HG03575 (cell line): Measurements from ENCODE around the gene ALG6.
"Not testable (repeated sequence)": the region's sequence is repeated elsewhere in the genome, so short reads cannot be mapped to it uniquely, and the experiment has no call there.

ENCODE experiments used
- ATAC-seq: cut with Tn5 transposase; IDR thresholded peaks from one replicate; pipeline ENCODE4 v1.9.1; 2021; ENCODE audit not compliant: unreplicated experiment, insufficient number of reproducible peaks, low FRiP score; ENCODE audit errors: extremely low read depth

Gene ALG6

DNA sequence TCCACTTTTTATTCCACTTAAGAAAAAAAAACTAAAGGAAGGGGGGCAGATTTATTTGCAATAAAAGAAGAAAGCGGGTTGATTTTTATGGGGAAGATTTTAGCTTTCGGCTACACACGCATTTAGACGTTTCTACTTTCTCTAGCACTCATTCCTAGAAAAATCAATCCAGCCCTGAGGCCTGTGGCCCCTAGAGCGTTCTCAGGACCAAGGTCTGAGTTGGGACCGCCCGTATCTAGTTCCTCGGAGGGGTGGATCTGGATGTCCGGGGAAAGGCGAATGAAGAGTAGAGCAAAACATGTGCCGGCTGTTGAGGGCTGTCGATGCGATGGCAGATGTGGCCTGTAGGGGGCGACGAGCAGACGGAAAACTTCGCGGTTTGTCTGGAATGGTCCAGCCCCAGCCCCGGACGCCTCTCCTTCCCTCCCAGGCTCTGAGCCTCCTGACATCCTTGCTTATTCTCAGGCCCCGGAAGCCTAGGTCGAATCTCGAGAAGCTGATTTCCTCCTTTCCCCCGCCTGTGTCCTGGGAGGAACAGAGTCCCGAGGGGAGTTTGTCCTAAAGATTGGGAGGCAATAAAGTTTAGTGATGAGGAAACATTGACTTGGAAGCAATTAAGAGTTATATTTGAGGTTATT, 39.9 kb upstream of the ALG6 start:
- no peak for ATAC-seq

- ATAC-seq, result no peak
These were observed 39.3 kb upstream of the ALG6 start for GRCh38 chr1:63328122-63328521.

- no peak for ATAC-seq
These were observed 38.6 kb upstream of the ALG6 start for GRCh38 chr1:63328781-63329180.

DNA sequence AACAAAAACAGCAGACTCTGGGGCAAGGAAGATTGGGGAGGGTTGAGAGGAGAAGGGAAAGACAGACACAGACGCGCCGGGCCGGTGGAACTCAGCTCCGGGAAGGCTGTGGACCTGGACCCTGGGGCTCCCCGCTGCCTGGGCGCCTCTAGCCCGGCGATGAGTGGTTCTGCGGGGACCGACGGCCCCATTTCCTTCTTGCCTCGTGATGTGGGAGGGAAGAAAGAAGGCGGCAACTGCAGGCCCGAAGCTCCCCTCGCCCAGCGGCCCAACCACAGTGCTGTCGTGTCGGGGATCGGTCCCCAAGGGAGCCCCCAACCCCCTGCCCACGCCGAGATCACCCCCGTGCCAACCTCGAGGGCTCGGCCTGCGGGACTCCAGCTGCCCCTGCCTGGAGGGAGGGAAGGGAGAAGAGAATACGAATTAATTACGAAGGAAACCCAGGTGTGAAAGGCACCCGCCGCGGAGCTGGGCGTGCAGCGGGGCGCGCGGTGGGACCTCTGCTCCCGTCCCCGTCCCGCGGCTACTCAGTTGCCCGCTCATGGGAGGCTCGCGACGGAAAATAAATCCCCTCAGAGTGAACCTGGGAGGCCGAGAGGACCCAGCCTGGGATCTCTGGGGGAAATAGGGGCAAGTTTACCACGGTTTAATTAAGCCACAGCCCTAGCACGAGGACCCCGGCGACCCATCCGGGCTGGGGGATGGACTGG, 37.7 kb upstream of the ALG6 start:
- no peak for ATAC-seq

GRCh38 chr1:63330331-63330916, 37.0 kb upstream of the ALG6 start:
- no peak for ATAC-seq

- no peak for ATAC-seq
These were observed 25.0 kb upstream of the ALG6 start for GRCh38 chr1:63342402-63342801.

DNA sequence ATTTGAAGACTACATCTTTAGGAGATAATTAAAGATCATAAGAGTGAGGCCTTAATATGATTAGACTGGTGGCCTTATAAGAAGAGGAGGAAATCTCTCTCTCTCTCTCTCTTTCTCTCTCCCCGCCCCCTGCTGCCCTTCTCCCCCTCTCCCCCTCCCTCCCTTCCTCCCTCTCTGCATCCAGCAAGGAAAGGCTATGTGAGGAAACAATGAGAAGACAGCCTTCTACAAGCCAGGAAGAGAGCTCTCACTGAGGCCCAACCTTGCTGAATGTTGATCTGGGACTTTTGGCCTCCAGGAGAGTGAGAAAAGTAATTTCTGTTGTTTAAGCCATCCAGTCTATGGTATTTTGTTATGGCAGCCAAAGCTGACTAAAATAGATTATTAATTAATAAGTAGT, 23.5 kb upstream of the ALG6 start:
- no peak for ATAC-seq

DNA sequence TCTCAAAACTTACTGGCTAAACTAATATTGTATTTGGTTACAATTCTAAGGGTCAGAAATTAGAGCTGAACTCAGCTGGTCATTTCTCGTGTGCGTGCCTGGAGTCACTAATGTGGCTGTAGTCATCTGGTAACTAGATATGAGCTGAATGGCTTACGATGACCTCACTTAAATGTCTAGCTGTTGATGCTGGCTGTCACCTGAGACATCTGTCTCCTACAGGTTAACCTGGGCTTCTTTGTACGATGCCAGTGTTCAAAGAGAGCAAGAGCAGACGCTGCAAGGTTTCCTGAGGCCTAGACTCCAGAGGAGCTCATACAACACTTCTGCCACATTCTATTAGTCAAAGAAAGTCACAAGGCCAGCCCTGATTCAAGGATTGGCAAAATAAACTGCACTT, 17.1 kb upstream of the ALG6 start:
- no peak for ATAC-seq

GRCh38 chr1:63352736-63353135, 14.7 kb upstream of the ALG6 start:
- ATAC-seq, result no peak

DNA sequence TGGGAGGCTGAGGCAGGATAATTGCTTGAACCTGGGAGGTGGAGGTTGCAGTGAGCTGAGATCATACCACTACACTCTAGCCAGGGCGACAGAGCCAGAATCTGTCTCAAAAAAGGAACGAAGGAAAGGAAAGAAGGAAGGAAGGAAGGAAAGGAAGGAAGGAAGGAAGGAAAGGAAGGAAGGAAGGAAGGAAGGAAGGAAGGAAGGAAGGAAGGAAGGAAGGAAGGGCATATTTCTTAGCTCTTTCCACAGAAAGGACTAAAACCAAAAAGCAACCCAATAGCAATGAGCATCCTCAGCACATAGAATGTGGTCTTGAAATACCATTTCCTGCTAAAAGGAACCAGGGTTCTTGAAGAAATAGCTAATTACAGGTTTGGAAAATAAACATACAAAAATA, 11.2 kb upstream of the ALG6 start:
- not testable (repeated sequence) for ATAC-seq

GRCh38 chr1:63359561-63359960, 7.9 kb upstream of the ALG6 start:
- no peak for ATAC-seq

- no peak for ATAC-seq
These were observed 5.4 kb upstream of the ALG6 start for GRCh38 chr1:63362073-63362472.

GRCh38 chr1:63362578-63362977, 4.8 kb upstream of the ALG6 start:
- no peak for ATAC-seq

GRCh38 chr1:63363014-63363413, 4.4 kb upstream of the ALG6 start:
- no peak for ATAC-seq

DNA sequence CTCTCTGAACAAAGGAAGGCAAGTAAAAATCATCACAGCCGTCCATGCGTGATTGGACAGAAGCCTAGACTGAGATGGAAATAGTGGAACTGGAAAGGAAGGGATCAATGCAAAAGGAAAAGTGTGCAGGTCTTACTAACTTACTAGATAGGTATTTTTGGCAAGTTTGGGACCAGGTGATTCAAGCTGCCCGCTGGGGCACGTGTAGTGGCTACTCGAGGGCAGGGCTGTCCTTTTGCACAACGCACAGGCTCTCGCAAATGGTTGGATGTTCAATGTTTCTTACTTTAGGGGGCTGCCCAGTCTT, 566 bp upstream of the ALG6 start:
- no peak for ATAC-seq

DNA sequence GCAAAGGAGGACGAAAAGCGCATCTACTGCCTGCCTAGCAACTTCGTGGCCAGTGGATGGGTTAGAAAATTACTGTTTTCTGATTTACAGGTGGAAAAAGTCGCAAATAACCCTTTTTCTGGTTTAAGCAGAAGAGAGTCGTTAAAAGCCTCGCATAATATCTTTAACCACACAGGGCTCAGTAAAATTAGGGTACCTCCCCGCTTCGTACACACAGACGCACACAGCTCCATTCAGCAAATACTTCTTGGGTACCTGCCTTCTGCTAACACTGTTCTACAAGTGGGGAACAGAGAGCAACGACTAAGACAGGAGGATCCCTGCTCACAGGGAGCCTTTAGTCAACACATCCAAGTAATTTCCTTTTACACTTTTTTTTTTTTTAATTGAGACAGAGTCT, 704 bp downstream of the ALG6 start:
- no peak for ATAC-seq

GRCh38 chr1:63379583-63379982, 12.2 kb downstream of the ALG6 start:
- no peak for ATAC-seq

DNA sequence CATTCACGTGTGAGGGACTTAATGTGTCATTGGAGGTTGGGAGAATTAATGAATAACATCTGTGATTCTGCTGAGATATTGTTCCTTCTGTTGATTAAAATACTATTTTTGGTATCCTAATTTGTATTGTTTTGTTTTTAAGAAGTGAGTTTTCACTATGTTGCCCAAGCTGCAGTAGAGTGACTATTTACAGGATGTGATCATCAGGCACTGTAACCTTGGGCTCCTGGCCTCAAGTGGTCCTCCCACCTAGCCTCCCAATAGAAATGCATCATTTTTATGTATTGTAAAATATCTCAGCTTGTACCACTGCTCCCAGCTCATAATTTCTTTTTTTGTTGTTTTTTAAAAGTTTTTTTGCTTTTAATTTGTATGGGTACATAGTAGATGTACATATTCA, 14.3 kb downstream of the ALG6 start:
- no peak for ATAC-seq

DNA sequence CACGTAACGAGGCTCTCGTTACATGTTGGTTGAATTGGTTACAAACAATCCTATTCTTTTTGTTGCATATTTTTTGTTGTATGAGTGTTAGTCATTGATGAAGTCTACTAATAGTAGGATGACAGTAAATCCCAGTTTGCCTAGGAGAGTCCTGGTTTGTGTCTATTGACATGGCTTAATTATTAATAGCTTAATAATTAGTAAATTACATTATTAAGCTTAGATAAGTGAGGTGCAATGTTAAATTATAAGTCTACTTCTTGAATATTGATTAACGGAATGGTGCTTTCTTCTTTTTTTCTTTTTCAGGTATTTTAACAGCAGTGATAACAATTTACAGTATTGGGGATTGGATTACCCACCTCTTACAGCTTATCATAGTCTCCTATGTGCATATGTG, 34.5 kb downstream of the ALG6 start:
- no peak for ATAC-seq

- no peak for ATAC-seq
These were observed 36.0 kb downstream of the ALG6 start for GRCh38 chr1:63403386-63403785.

DNA sequence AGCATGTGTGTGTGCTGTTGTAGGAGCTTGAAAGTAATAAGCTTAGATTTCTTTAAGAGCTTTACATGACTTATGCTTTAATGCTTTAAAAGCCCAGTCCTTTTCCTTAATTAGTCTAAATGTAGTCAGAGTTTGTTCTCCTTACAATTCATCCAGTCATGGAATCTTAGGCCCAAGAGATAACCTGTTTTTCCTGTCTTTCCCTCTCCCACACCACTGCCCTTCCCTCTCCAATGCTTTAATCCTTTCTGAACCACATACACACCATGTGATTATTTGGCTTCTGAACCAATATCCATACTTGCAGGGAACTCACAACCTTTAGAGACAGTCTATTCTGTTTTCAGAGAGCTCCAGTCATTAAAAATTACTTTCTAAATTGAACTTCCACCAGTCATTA, 37.6 kb downstream of the ALG6 start:
- ATAC-seq, result no peak
